HL-60 (cell line): ENCODE results near the gene DHDDS.

Experiments used
- POLR2AphosphoS5 ChIP-seq: IDR thresholded peaks from 2 replicates; pipeline ENCODE4 v1.6.1; 2012; ENCODE audit warnings: low read depth
- TF ChIP-seq, protein P1 (sequence below): IDR thresholded peaks from one replicate; pipeline ENCODE4 v1.5.1; 2011; ENCODE audit warnings: low read length, control low read depth, inconsistent platforms; ENCODE audit not compliant: insufficient read depth

DNA sequence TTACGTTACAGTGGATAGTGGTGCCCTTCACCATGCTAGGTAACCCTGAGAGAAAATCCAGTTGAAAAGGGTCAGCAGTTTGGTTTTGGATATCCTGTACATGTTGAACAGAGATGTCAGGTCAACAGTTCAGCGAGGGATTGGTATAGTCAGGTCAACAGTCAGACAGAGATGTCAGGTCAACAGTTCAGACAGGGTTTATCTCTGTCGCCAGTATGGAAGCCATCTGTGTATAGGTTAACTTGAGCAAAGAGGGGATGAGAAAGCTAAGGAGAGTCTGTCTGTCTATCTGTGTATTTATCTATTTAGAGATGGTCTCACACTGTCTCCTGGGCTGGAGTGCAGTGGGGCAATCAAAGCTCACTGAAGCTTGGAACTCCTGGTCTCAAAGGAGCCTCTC lies 17.7 kb downstream of the DHDDS start:
- TF ChIP-seq, protein P1, sequence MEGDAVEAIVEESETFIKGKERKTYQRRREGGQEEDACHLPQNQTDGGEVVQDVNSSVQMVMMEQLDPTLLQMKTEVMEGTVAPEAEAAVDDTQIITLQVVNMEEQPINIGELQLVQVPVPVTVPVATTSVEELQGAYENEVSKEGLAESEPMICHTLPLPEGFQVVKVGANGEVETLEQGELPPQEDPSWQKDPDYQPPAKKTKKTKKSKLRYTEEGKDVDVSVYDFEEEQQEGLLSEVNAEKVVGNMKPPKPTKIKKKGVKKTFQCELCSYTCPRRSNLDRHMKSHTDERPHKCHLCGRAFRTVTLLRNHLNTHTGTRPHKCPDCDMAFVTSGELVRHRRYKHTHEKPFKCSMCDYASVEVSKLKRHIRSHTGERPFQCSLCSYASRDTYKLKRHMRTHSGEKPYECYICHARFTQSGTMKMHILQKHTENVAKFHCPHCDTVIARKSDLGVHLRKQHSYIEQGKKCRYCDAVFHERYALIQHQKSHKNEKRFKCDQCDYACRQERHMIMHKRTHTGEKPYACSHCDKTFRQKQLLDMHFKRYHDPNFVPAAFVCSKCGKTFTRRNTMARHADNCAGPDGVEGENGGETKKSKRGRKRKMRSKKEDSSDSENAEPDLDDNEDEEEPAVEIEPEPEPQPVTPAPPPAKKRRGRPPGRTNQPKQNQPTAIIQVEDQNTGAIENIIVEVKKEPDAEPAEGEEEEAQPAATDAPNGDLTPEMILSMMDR = no peak
- no peak for TF ChIP-seq POLR2AphosphoS5
